GM12878 (cell line): Measurements from ENCODE around the gene MRPS12. TPM values are rescaled to one million over a fixed set of nuclear protein-coding genes. Genes with fewer than 3 reads are reported as not detected.

Experiments
- ATAC-seq: fragments of 200-7000 bp; cut with Tn5 transposase; 3 replicates; pipeline ENCODE4 v1.9.1; 2020; ENCODE audit warnings: mild to moderate bottlenecking, moderate library complexity
- BruUV-seq: library from RNA; stranded (reverse); fragments of 400-500 nt; replicated peaks from 2 replicates; lab custom pipeline; 2021; lab: Mats Ljungman, UMichigan
- CTCF ChIA-PET: fragments of 300-600 bp; sonication (Branson Sonifier 250); formaldehyde crosslinking; extraction: SDS; loops from one replicate; lab custom pipeline; 2021; ENCODE audit warnings: inconsistent platforms; lab: Yijun Ruan, JAX
- POLR2A ChIA-PET: fragments of 350-600 bp; formaldehyde crosslinking; extraction: SDS; loops from one replicate; lab custom pipeline; 2021; ENCODE audit warnings: inconsistent platforms; lab: Charles Lee
- RAD21 ChIA-PET: fragments of 300-600 bp; sonication (Branson Sonifier 250); formaldehyde crosslinking; loops from one replicate; lab custom pipeline; 2023; ENCODE audit warnings: antibody characterized with exemption; ENCODE audit not compliant: unreplicated experiment; lab: Charles Lee
- SMC1A ChIA-PET: fragments of 300-600 bp; sonication (Branson Sonifier 250); formaldehyde crosslinking; loops from one replicate; lab custom pipeline; 2023; ENCODE audit not compliant: unreplicated experiment, uncharacterized antibody; lab: Charles Lee
- DNase-seq: peaks from one replicate; pipeline ENCODE4 v3.0.0-alpha.2; 2011; ENCODE audit warnings: low read depth, low spot score
- FAIRE-seq: peaks from 3 replicates; lab custom pipeline; 2011; peaks lifted over from hg19 to GRCh38; lab: Jason Lieb, UNC
- H2AFZ ChIP-seq: 2 replicates; pipeline ENCODE4 v1.6.0; 2011; ENCODE audit warnings: low read depth, low read length, control low read depth; ENCODE audit not compliant: control insufficient read depth
- H3K27ac ChIP-seq: 2 replicates; pipeline ENCODE4 v1.5.1; 2011; ENCODE audit warnings: control low read depth; ENCODE audit not compliant: control insufficient read depth, insufficient read depth
- H3K27me3 ChIP-seq, 2 experiments: replicated peaks in 1 of 2; 2 replicates each; pipeline versions ENCODE4 v1.6.0 to v1.6.1; 2011; ENCODE audit warnings: low read length in 1 of 2; ENCODE audit not compliant: control insufficient read depth in 2 of 2, insufficient read depth in 2 of 2
- H3K36me3 ChIP-seq, 2 experiments: 2 replicates each; pipeline ENCODE4 v1.5.1; 2011; ENCODE audit warnings: low read length in 1 of 2; ENCODE audit not compliant: control insufficient read depth in 2 of 2, insufficient read depth in 2 of 2
- H3K4me1 ChIP-seq: 2 replicates; pipeline ENCODE4 v1.6.1; 2011; ENCODE audit warnings: mild to moderate bottlenecking, low read length, moderate library complexity, mixed read lengths; ENCODE audit not compliant: control insufficient read depth, insufficient read depth
- H3K4me2 ChIP-seq: 2 replicates; pipeline ENCODE4 v1.6.0; 2011; ENCODE audit warnings: control low read depth; ENCODE audit not compliant: control insufficient read depth, insufficient read depth
- H3K4me3 ChIP-seq: fragments of 200-600 bp; sonication (generic); 2 replicates; pipeline ENCODE4 v1.5.1; 2016
- H3K79me2 ChIP-seq: 2 replicates; pipeline ENCODE4 v1.6.0; 2011; ENCODE audit warnings: low read length; ENCODE audit not compliant: control insufficient read depth, insufficient read depth
- H3K9ac ChIP-seq: 2 replicates; pipeline ENCODE4 v1.8.0; 2011; ENCODE audit warnings: low read length, control low read depth, mixed read lengths; ENCODE audit not compliant: control insufficient read depth, insufficient read depth
- H3K9me3 ChIP-seq: replicated peaks from 3 replicates; pipeline ENCODE4 v1.5.1; 2011; ENCODE audit warnings: mild to moderate bottlenecking, low read length; ENCODE audit not compliant: control insufficient read depth, insufficient read depth
- H4K20me1 ChIP-seq: 2 replicates; pipeline ENCODE4 v1.6.0; 2011; ENCODE audit not compliant: control insufficient read depth, insufficient read depth
- EGR1 ChIP-seq, 2 experiments: IDR thresholded peaks; 1 replicate in 1 of 2; 2 replicates in 1 of 2; pipeline ENCODE4 v1.6.1; 2011 to 2012; ENCODE audit warnings: low read depth in 2 of 2, low read length in 2 of 2, borderline replicate concordance in 1 of 2, mild to moderate bottlenecking in 1 of 2, moderate library complexity in 1 of 2
- FOS ChIP-seq: IDR thresholded peaks from 3 replicates; pipeline ENCODE4 v1.6.1; 2011; ENCODE audit warnings: borderline replicate concordance; ENCODE audit not compliant: insufficient read length; ENCODE audit errors: extremely low read depth
- HDAC6 ChIP-seq: fragments of 200-600 bp; sonication (generic); IDR thresholded peaks from one replicate; pipeline ENCODE4 v1.8.0; 2017; ENCODE audit warnings: antibody characterized with exemption; ENCODE audit not compliant: unreplicated experiment
- NFYB ChIP-seq: IDR thresholded peaks from 2 replicates; pipeline ENCODE4 v1.6.1; 2011; ENCODE audit warnings: low read depth, mild to moderate bottlenecking, low read length, improper control_type of control experiment, moderate library complexity; ENCODE audit not compliant: insufficient read depth
- RAD21 ChIP-seq: IDR thresholded peaks from 2 replicates; pipeline ENCODE4 v1.6.1; 2011; ENCODE audit warnings: mild to moderate bottlenecking, low read depth, low read length, moderate library complexity; ENCODE audit not compliant: insufficient read depth
- TARDBP ChIP-seq: IDR thresholded peaks from 2 replicates; pipeline ENCODE4 v1.6.1; 2016; ENCODE audit warnings: borderline replicate concordance
- WGBS: methylation state at CpG from one replicate; pipeline ENCODE4 v1.1.6; 2016; ENCODE audit warnings: low lambda C conversion rate; ENCODE audit not compliant: insufficient replicate concordance, insufficient coverage; ENCODE audit errors: missing lambda C conversion rate; 5-methylcytosine and 5-hydroxymethylcytosine counted together
- in situ Hi-C: fragments of 300-500 bp; cut with MboI; formaldehyde crosslinking; loops from 9 replicates; pipeline ENCODE4 v1.14.3; 2018; ENCODE audit warnings: mixed read lengths
- intact Hi-C: fragments of 100-400 bp; cut with micrococcal nuclease; formaldehyde crosslinking; loops from one replicate; pipeline ENCODE4 v1.14.2; 2022; ENCODE audit not compliant: unreplicated experiment
- polyA plus RNA-seq, 11 experiments: library from polyadenylated mRNA; depleted of rRNA in 4 of 11; unstranded in 6 of 11; stranded (reverse) in 5 of 11; fragments of >200 nt; fragmentation: Nextera tagmentation in 4 of 11; fragmentation: Illumina TruSeq in 1 of 11; extraction: Ambion mirVana in 4 of 11; extraction: Trizol in 1 of 11; gene quantifications; 1 replicate in 1 of 11; 2 replicates in 10 of 11; pipeline versions ENCODE4 v1.2.1 to v1.2.3, GENCODE V29; 2011 to 2016; ENCODE audit warnings: inconsistent platforms in 2 of 11, missing spikeins in 2 of 11, low read depth in 1 of 11
- total RNA-seq, 4 experiments: library from RNA; depleted of rRNA in 3 of 4; stranded (reverse); fragments of >200 nt in 3 of 4; fragmentation: Illumina TruSeq in 1 of 4; extraction: Trizol in 1 of 4; gene quantifications; 2 replicates each; pipeline versions ENCODE4 v1.2.1 to v1.2.3, GENCODE V29; 2013 to 2021

MRPS12 gene
- total and polyA plus RNA-seq, 10 of the 15 experiments (the other 5 are each of a cell fraction or from before 2014, with no cell fraction given), result 7.3 to 205 (median 77.3) TPM

DNA sequence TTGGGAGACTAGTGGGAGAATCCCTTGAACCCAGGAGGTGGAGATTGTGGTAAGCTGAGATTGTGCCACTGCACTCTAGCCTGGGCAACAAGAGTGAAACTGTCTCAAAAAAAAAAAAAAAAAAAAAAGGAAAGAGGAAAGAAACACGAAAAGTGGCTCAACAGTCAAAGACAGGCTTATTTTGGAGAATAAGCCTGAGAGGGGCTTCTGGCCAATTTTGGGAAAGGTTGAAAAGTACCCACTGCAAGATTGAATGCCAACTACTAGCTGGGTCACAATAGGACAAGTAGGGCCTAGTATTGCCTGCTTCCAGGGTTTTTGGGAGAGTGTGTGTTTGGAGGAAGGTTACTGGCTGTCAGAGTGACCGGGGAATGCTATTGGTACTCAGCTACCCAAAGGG lies 27.6 kb downstream of the MRPS12 start:
- Histone ChIP-seq H2AFZ (no peak overlapping the region), H3K79me2 (no peaks in the 10 kb centered on the region), H4K20me1 (no peaks in the 10 kb centered on the region), H3K27ac (no peak overlapping the region)
- FAIRE-seq, result no peak
- in situ Hi-C loops, result no loop called here
- ChIA-PET POLR2A (interaction anchor here (0.6 kb wide), 2 partner anchors 67 to 438 kb away, joined by 3 read pairs; no protein-coding TSS in a partner anchor), SMC1A (interaction anchor here (0.6 to 1.3 kb wide), 2 partner anchors 24 to 80 kb away, joined by 3 to 4 read pairs; no protein-coding TSS in a partner anchor)
- TF ChIP-seq FOS, result no peak
- TF ChIP-seq NFYB, result no peak
- TF ChIP-seq EGR1 (IDR thresholded peaks at IDR 0.05; ENCODE audit: borderline replicate concordance in 1 of 2, low read depth in 2 of 2, low read length in 2 of 2), result no peak
- TF ChIP-seq TARDBP, result no peak
- TF ChIP-seq, all 136 proteins: peak for 0
- Histone ChIP-seq H3K4me2 (no peak overlapping the region), H3K36me3 (no peaks in the 10 kb centered on the region), H3K9me3 (no peaks in the 10 kb centered on the region), H3K4me3 (no peak overlapping the region), H3K27me3 (no peaks in the 10 kb centered on the region), H3K4me1 (no peaks in the 10 kb centered on the region), H3K9ac (no peak overlapping the region)
- ChIA-PET CTCF (interaction anchor here (1.4 to 4.5 kb wide), 2 partner anchors 94 to 152 kb away, joined by 3 to 20 read pairs; no protein-coding TSS in a partner anchor), RAD21 (interaction anchor here (0.7 kb wide), 1 partner anchor 20 kb away, joined by 5 read pairs; no protein-coding TSS in a partner anchor)
- DNase-seq, result no peak
- intact Hi-C loops, result no loop called here
- no TSS peak for BruUV-seq
- WGBS, result 31% methylated on average over 2 of the region's 2 CpGs
- ATAC-seq, result no peak

DNA sequence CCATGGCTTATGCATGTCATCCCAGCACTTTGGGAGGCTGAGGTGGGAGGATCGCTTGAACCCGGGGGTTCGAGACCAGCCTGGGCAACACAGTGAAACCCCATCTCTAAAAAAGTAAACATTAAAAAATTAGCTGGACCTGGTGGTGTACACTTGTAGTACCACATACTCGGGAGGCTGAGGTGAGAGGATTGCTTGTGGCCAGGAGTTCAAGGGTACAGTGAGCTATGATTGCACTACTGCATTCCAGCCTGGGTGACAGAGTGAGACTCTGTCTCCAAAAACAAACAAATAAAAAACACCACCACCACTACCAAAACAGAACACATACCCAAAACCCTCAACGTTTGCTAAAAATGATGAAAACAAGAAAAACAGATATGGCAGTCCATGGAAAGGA lies 28.9 kb downstream of the MRPS12 start:
- no peaks in the 10 kb centered on the region for H3K79me2 ChIP-seq
- ChIA-PET POLR2A (interaction anchor here (0.6 kb wide), 1 partner anchor 87 kb away, joined by 3 read pairs; no protein-coding TSS in a partner anchor), SMC1A (interaction anchor here (0.7 to 1.3 kb wide), 3 partner anchors 78 to 163 kb away, joined by 3 to 4 read pairs (median 3); no protein-coding TSS in a partner anchor), RAD21 (interaction anchor here (0.7 to 1.2 kb wide), 3 partner anchors 70 to 223 kb away, joined by 3 to 7 read pairs (median 3); no protein-coding TSS in a partner anchor), CTCF (interaction anchor here (0.7 to 4.5 kb wide), 4 partner anchors 16 to 198 kb away, joined by 3 to 20 read pairs (median 4); partner anchors contain the start of gene FBXO17)
- no peak overlapping the region for H3K4me2 ChIP-seq
- TF ChIP-seq RAD21 (no peak), HDAC6 (no peak)
- in situ Hi-C loops, result no loop called here
- H4K20me1 ChIP-seq, result no peaks in the 10 kb centered on the region
- H3K9me3 ChIP-seq, result no peaks in the 10 kb centered on the region
- BruUV-seq, result no TSS peak
- H3K36me3 ChIP-seq, result no peaks in the 10 kb centered on the region
- no peaks in the 10 kb centered on the region for H3K27me3 ChIP-seq
- no peak overlapping the region for H3K4me3 ChIP-seq
- H2AFZ ChIP-seq, result no peak overlapping the region
- WGBS, result 67% methylated on average over 5 of the region's 5 CpGs
- no peak for FAIRE-seq
- no peak overlapping the region for H3K9ac ChIP-seq
- H3K4me1 ChIP-seq, result no peaks in the 10 kb centered on the region
- DNase-seq, result no peak
- H3K27ac ChIP-seq, result no peak overlapping the region
- intact Hi-C loops, result loop anchor here (5.0 kb wide), 2 partner anchors 153 to 368 kb away; no protein-coding TSS in a partner anchor
- ATAC-seq, result no peak
